GM21737 (cell line): Measurements from ENCODE around the gene ADD2.

Experiments used
- ATAC-seq: cut with Tn5 transposase; IDR thresholded peaks from one replicate; pipeline ENCODE4 v1.9.1; 2021; ENCODE audit warnings: mild to moderate bottlenecking, moderate library complexity; ENCODE audit not compliant: unreplicated experiment

ADD2 gene

DNA sequence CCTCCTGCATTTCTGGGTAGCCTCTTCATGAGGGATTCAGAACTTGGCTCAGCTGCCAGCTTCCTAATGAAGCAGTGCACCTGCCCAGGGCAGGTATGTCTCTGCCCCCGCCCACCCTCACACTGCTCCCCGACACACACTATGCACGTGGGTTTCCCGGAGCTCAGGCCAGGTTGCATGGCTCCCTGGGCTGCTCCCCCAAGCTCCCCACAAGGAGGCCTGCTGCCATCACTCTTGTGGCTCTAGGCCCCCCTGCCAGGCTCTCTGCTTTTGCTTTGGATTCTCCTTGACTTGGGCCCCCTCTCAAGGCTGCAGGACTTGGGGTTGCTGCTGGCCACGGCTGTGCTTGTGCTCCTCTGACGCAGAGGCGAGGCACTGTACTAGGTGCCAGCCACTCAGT lies 43.6 kb downstream of the ADD2 start:
- ATAC-seq = no peak

DNA sequence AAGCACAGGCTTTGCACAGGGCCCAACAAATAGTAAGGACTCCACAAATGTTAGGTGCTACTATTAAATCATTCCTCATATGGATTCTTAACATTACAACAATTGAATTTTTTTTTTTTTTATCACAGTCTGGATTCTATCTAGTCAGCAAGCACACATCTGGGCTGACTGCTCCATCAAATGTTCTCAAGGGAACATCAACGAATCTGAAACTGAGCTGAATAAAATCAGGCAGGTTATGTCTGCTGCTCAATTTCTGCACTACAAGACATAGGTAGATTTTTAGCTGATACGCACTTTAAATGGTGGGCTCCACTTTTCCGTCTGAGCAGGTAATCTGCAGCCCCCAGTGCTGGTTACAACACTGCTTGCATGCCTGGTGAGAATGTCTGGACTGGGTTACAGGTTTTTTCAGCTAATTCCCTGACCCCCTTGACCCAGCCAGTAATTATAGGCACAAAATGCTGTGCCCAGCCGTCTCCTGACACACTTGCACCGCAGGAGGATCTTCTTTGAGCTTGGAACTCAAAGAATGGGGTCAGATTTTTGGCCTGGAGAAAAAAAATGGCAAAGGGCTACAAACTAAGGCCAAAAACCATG lies 44.6 kb downstream of the ADD2 start:
- ATAC-seq = no peak

- no peak for ATAC-seq
These were observed 47.9 kb downstream of the ADD2 start for GRCh38 chr2:70720124-70720523.

GRCh38 chr2:70719231-70719630 lies 48.8 kb downstream of the ADD2 start:
- no peak for ATAC-seq

GRCh38 chr2:70718736-70719135 lies 49.3 kb downstream of the ADD2 start:
- no peak for ATAC-seq

- ATAC-seq = no peak
These were observed 49.8 kb downstream of the ADD2 start for GRCh38 chr2:70718241-70718640.

- ATAC-seq = no peak
These were observed 50.5 kb downstream of the ADD2 start for GRCh38 chr2:70717431-70718038.

DNA sequence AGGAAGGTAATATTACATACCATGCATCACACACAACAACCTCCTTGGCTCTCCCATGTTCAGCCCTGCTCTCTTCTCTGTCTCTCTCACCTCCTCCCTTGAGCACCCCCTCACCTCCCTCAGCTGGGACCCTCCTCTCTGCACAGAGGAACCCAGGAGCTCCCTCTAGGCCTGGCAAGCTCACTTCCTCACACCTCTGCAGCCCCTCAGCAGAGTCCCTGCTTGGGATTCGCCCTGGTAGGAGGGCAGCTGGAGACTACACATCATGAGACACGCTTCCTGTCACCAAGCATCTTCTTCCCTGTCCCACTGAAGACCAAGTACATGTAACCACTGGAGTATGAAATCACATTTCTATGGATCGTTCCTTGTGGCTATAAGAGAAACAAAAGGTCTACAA lies 51.0 kb downstream of the ADD2 start:
- ATAC-seq = no peak

GRCh38 chr2:70716131-70716743 lies 51.8 kb downstream of the ADD2 start:
- no peak for ATAC-seq

DNA sequence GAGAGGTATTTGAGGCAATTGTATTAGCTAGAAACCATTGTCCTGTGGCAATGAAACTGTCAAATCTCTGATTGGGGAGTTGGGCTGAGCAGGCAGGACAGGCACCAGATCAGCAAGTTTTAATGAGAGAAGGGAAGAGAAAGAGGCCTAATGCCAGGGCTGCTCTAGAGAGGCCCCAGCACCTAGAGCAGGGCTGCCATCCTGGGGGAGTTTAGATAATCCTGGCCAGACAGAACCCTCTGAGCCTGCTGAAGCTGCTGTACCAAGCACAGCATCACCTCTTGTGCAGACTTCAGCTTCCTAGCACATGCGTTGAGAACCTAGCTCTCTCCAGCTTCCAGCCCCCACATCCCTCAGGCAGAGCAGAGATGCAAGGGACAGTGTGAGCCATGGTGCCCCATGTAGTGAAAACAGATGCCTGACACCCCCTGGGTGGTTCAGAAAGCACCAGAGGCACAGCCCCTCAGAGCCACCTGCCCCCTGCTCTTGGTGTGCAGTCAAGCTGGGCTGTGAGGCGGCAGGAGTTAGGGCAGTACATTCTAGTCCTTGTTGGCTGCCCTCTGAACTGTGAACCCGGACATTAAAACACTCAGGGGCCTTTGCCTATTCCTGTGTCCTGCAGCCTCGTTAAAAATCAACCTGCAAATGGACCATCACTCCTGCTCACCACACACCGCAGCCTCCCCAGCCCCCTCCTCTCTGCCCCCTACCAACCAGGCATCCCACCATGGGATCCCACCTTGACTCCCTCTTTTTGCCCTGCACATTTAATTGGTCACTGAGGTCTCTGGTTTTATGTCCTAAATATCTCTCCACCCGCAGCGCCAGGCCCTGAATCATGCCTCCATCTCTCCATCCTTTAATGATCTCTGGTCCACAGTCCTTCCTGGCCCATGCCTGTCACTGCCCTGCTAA lies 52.7 kb downstream of the ADD2 start:
- no peak for ATAC-seq

DNA sequence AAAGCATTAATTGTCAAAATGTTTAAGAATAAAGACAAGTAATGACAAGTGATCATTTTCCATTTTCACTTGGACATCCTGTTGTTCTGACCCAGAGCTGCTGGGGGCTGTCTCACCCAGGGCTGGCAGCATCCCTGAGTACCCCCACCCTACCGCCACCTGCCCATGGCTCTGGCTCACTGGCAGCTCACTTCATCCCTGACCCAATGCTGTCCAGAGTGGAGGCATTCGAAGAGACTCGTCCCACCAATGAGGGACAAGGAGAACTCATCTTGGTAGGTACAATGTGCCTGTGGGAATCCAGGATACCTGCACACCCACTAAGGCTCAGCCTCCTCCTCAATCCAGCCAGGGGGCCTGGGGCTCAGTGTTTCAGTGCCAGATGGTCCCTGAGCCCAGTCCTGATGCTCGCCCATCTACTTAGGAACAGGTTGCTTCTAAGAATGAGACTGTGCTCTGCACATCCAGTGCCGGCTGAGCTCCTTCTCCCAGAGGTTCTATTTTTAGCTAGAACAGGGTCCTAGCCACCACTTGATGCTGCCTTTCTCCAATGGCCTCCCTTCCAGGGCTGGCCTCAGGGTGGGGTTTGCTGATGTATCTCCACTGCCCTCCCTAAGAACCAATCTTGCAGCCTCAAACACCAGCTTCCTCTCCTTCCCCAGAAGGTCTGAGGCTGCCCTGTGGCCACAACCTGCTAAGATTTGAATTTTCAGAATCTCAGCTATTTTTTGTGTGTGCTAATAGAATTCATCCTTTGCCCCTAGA lies 53.7 kb downstream of the ADD2 start:
- no peak for ATAC-seq

DNA sequence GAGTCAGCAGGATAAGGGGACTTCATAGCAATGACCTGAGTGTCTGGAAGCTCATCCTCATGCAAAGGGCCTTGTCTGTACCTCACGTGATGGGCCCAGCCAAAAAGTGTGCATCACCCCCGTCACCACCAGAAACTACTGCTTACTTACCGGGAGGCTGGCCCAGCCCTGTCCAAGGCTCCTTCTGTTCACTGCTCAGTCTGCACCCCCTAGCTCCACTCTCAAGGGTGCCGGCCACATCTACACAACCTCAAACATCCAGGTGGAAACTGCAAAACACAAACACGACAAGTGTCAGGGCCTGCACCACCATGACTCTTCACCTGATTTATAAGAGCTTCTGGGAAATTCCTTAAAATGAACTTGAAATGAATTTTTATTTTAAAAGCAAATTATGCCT lies 55.1 kb downstream of the ADD2 start:
- no peak for ATAC-seq

- no peak for ATAC-seq
These were observed 56.8 kb downstream of the ADD2 start for GRCh38 chr2:70711191-70711590.

DNA sequence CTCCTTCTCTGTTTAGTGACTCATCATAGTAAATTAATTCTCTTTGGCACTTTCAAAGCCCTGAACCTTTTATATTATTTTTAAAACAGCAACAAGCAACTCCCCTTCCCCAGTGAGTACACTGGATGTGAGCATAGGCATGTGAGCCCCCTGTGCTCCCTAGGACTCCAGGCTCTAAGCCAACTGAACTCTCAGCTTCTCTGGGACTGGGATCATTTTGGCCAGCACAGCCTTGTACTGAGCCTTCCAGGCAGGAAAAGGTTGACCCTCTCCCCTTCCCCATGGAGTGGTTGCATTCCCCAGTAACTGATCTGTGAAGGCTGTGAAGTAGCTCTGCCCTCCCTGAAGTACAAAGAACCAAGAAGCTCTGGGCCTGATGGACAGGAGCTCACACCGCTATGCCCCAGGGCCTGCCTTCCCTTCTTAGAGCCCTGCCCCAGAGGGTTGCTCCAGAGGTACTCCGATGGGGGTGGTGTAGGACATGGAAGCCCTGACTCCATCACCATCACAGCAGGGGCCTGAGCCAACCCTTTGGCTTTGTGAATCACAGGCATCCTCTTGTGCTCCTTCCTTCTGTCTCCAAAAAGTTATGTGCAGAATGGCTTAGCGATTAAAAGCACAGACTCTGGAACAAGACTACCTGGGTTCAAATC lies 57.8 kb downstream of the ADD2 start:
- no peak for ATAC-seq

DNA sequence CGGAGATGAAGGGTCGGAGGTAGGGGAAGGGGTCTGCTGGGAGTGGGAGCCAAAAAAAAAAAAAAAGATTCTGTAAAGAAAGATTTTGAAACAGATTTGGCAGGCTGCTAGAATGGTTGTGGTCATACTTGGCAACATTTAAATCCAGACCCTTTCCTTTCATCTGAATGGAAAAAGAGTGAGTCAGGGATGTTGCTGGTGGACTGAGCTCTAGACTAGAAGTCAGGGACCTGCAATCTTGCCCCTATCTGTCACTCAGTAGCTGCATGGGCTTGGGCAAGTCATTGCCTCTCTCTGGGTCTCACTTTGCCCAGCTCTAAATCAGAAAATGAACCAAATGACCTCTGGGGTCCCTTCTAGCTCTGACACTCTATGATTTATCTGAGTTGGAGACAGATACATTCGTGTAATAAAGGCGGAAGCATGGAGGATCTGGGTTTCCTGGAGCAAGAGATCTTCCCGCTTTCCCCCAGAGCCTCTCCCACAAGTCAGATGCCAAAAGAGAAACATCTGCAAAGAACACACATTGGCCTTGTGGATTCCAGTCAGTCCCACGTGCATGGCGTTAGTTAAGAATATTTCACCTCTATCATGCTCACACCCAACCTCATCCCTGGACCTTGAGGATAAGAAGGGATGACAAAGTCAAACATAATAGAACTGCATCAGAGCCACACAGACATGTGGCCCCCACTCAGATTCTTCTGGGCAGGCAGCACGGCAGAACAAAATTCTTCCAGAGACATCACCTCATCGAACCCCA lies 58.5 kb downstream of the ADD2 start:
- no peak for ATAC-seq

- ATAC-seq = no peak
These were observed 59.4 kb downstream of the ADD2 start for GRCh38 chr2:70708376-70709199.

DNA sequence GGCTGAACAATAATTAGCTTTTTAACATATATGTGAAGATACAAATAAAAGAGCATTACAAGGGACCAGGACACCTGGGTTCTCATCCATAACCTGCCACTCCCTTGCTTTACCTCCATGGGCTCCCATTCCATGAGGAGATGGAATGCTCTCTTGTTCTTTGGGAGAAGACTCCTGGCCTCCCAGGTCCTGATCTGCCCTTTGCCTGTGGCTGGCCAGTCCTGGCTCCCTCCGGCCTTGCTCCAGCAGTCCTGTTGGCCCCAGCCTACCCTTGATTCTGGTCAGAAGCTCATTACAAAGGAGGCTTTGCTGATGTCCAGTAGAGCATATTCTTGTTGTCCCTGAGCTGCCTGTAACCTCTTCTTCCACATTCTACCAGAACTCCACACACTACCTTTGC lies 60.3 kb downstream of the ADD2 start:
- no peak for ATAC-seq

- no peak for ATAC-seq
These were observed 61.8 kb downstream of the ADD2 start for GRCh38 chr2:70706026-70706795.
